HCT116 (cell line): Measurements from ENCODE around the gene NOC2L. TPM values are rescaled to one million over a fixed set of nuclear protein-coding genes. Genes with fewer than 3 reads are reported as not detected.

Experiments
- ATAC-seq: fragments of 200-7000 bp; cut with Tn5 transposase; 2 replicates; pipeline ENCODE4 v1.9.1; 2020; ENCODE audit warnings: mild to moderate bottlenecking, moderate library complexity
- BruUV-seq: library from RNA; stranded (reverse); fragments of 400-500 nt; replicated peaks from 2 replicates; lab custom pipeline; 2021; lab: Mats Ljungman, UMichigan
- CTCF ChIA-PET: fragments of 300-600 bp; sonication (Branson Sonifier 250); formaldehyde crosslinking; loops from one replicate; lab custom pipeline; 2021; ENCODE audit warnings: antibody characterized with exemption; lab: Charles Lee
- POLR2A ChIA-PET: fragments of 300-600, 350-600 bp; sonication (Branson Sonifier 250); formaldehyde crosslinking; loops from one replicate; lab custom pipeline; 2021; ENCODE audit warnings: antibody characterized with exemption; lab: Charles Lee
- RAD21 ChIA-PET, 2 experiments: fragments of 300-600 bp; sonication (Branson Sonifier 250); formaldehyde crosslinking; loops; one replicate each; lab custom pipeline; 2023; ENCODE audit warnings: low total read pairs in 2 of 2; ENCODE audit not compliant: uncharacterized antibody in 2 of 2, unreplicated experiment in 2 of 2, low non-redundant PET in 1 of 2; lab: Charles Lee
- DNase-seq: peaks from one replicate; pipeline ENCODE4 v3.0.0-alpha.2; 2010; ENCODE audit warnings: low read depth, low spot score
- H2AFZ ChIP-seq: fragments of 200-600 bp; shearing (Covaris generic), sonication (generic); 2 replicates; pipeline ENCODE4 v1.6.1; 2017; ENCODE audit warnings: low read depth, mixed run types, mixed read lengths, antibody characterized with exemption, low read length; ENCODE audit not compliant: poor library complexity, severe bottlenecking
- H3K27ac ChIP-seq: 2 replicates; pipeline ENCODE4 v1.5.1; 2012; ENCODE audit warnings: low read depth, low read length
- H3K27me3 ChIP-seq: fragments of 200-600 bp; sonication (generic); 2 replicates; pipeline ENCODE4 v1.6.1; 2016; ENCODE audit warnings: mixed run types, low read length, mixed read lengths; ENCODE audit not compliant: insufficient read depth
- H3K36me3 ChIP-seq, 2 experiments: fragments of 200-500 bp in 1 of 2; fragments of 200-600 bp in 1 of 2; sonication (Bioruptor generic) in 1 of 2; sonication (generic) in 1 of 2; 2 replicates each; pipeline versions ENCODE4 v1.5.1 to v1.6.1; 2014 to 2016; ENCODE audit warnings: low read length in 2 of 2, inconsistent platforms in 1 of 2, mixed read lengths in 1 of 2, mixed run types in 1 of 2; ENCODE audit not compliant: insufficient read depth in 2 of 2, control insufficient read depth in 1 of 2
- H3K4me1 ChIP-seq, 2 experiments: fragments of 200-600 bp in 1 of 2; sonication (generic) in 1 of 2; 2 replicates each; pipeline versions ENCODE4 v1.5.1 to v1.6.1; 2012 to 2017; ENCODE audit warnings: low read length in 2 of 2, inconsistent platforms in 1 of 2, mild to moderate bottlenecking in 1 of 2, mixed read lengths in 1 of 2, mixed run types in 1 of 2, moderate library complexity in 1 of 2; ENCODE audit not compliant: insufficient read depth in 2 of 2, control insufficient read depth in 1 of 2
- H3K4me2 ChIP-seq: fragments of 200-600 bp; sonication (generic); 2 replicates; pipeline ENCODE4 v1.6.1; 2017; ENCODE audit warnings: mixed run types, low read length, mixed read lengths
- H3K4me3 ChIP-seq, 2 experiments: fragments of 200-600 bp in 1 of 2; sonication (generic) in 1 of 2; replicated peaks in 1 of 2; 2 replicates each; pipeline ENCODE4 v1.5.1; 2011 to 2016; ENCODE audit warnings: low read length in 2 of 2, control low read depth in 1 of 2, low read depth in 1 of 2, mild to moderate bottlenecking in 1 of 2, mixed read lengths in 1 of 2, mixed run types in 1 of 2
- H3K79me2 ChIP-seq: fragments of 200-600 bp; sonication (generic); 2 replicates; pipeline ENCODE4 v1.6.1; 2017; ENCODE audit warnings: mild to moderate bottlenecking, mixed run types, low read length, moderate library complexity, mixed read lengths; ENCODE audit not compliant: insufficient read depth
- H3K9ac ChIP-seq: fragments of 200-600 bp; sonication (generic); 2 replicates; pipeline ENCODE4 v1.6.1; 2016; ENCODE audit warnings: low read length, mixed read lengths
- H3K9me2 ChIP-seq: fragments of 200-600 bp; sonication (generic), shearing (Covaris generic); 2 replicates; pipeline ENCODE4 v1.6.1; 2017; ENCODE audit warnings: mixed run types, mild to moderate bottlenecking, moderate library complexity; ENCODE audit not compliant: insufficient read depth
- H3K9me3 ChIP-seq, 2 experiments: fragments of 200-500 bp in 1 of 2; fragments of 200-600 bp in 1 of 2; sonication (Bioruptor generic) in 1 of 2; sonication (generic) in 1 of 2; 2 replicates each; pipeline ENCODE4 v1.6.1; 2014 to 2017; ENCODE audit warnings: low read length in 2 of 2, mixed read lengths in 2 of 2, inconsistent platforms in 1 of 2, low read depth in 1 of 2, mild to moderate bottlenecking in 1 of 2, mixed run types in 1 of 2, moderate library complexity in 1 of 2; ENCODE audit not compliant: control insufficient read depth in 1 of 2, insufficient read depth in 1 of 2
- H4K20me1 ChIP-seq: fragments of 200-600 bp; sonication (generic), shearing (Covaris generic); 2 replicates; pipeline ENCODE4 v1.6.1; 2017; ENCODE audit warnings: mixed run types, mild to moderate bottlenecking, moderate library complexity; ENCODE audit not compliant: insufficient read depth
- ATF3 ChIP-seq: IDR thresholded peaks from 2 replicates; pipeline ENCODE4 v1.6.1; 2012
- CBX3 ChIP-seq: IDR thresholded peaks from 2 replicates; pipeline ENCODE4 v1.6.1; 2012; ENCODE audit warnings: low read depth
- CTCF ChIP-seq, 3 experiments: fragments of 200-600 bp in 1 of 3; sonication (generic) in 1 of 3; IDR thresholded peaks in 2 of 3; conservative IDR thresholded peaks in 1 of 3; 2 replicates each; pipeline ENCODE4 v1.5.1; 2012 to 2017; ENCODE audit warnings: low read depth in 2 of 3, low read length in 2 of 3, antibody characterized with exemption in 1 of 3, borderline replicate concordance in 1 of 3, control low read depth in 1 of 3, mild to moderate bottlenecking in 1 of 3, mixed read lengths in 1 of 3, mixed run types in 1 of 3, moderate library complexity in 1 of 3; ENCODE audit not compliant: insufficient read depth in 1 of 3
- EZH2 ChIP-seq: fragments of 200-600 bp; sonication (generic); IDR thresholded peaks from 2 replicates; pipeline ENCODE4 v1.6.1; 2017; ENCODE audit warnings: antibody characterized with exemption, mixed run types
- EZH2phosphoT487 ChIP-seq: fragments of 200-600 bp; IDR thresholded peaks from 2 replicates; pipeline ENCODE4 v1.6.1; 2018; ENCODE audit warnings: antibody characterized with exemption, borderline replicate concordance
- POLR2AphosphoS5 ChIP-seq: IDR thresholded peaks from 2 replicates; pipeline ENCODE4 v1.6.1; 2011; ENCODE audit warnings: mild to moderate bottlenecking, low read depth, low read length, moderate library complexity
- RAD21 ChIP-seq: IDR thresholded peaks from 2 replicates; pipeline ENCODE4 v1.6.1; 2012; ENCODE audit warnings: low read depth, mild to moderate bottlenecking
- REST ChIP-seq: IDR thresholded peaks from 2 replicates; pipeline ENCODE4 v1.6.1; 2012; ENCODE audit warnings: low read depth
- SP1 ChIP-seq: IDR thresholded peaks from 2 replicates; pipeline ENCODE4 v1.6.1; 2012; ENCODE audit warnings: low read depth
- TCF7L2 ChIP-seq: IDR thresholded peaks from 2 replicates; pipeline ENCODE4 v1.7.0; 2011; ENCODE audit warnings: borderline replicate concordance, inconsistent platforms; ENCODE audit not compliant: insufficient read depth, insufficient read length; ENCODE audit errors: extremely low read depth
- YY1 ChIP-seq: IDR thresholded peaks from 2 replicates; pipeline ENCODE4 v1.6.1; 2011; ENCODE audit warnings: low read length, low read depth, moderate library complexity, mild to moderate bottlenecking; ENCODE audit not compliant: insufficient replicate concordance; ENCODE audit errors: extremely low read depth
- ZFX ChIP-seq: fragments of 450-650 bp; IDR thresholded peaks from 2 replicates; pipeline ENCODE4 v1.6.1; 2017
- intact Hi-C: fragments of 100-400 bp; cut with micrococcal nuclease; formaldehyde crosslinking; loops from 2 replicates; pipeline ENCODE4 v1.10.0; 2022
- total RNA-seq: library from RNA; stranded (reverse); gene quantifications from one replicate; pipeline ENCODE4 v1.2.1, GENCODE V29; 2021; ENCODE audit not compliant: unreplicated experiment

The NOC2L gene
- total RNA-seq, 1 experiment from 2014 or later = 260 TPM

- TF ChIP-seq POLR2AphosphoS5 (peak; percentile 46; the same call in 1 of the 2 replicates), YY1 (peak; percentile 68), RAD21 (no peak)
These were observed 37.8 kb downstream of the NOC2L start (continued) for GRCh38 chr1:921011-921837.

GRCh38 chr1:920521-920920 lies 38.5 kb downstream of the NOC2L start:
- Histone ChIP-seq H3K9ac (no peak overlapping the region), H4K20me1 (no peaks in the 10 kb centered on the region), H3K79me2 (no peaks in the 10 kb centered on the region), H3K27ac (peak overlapping the region; percentile 48; the same call in 1 of the 2 replicates), H3K9me3 (no peaks in the 10 kb centered on the region), H2AFZ (no peak overlapping the region), H3K4me2 (peak overlapping the region; percentile 72), H3K4me1 (peaks cover 31 to 41% of the 10 kb centered on the region in 2 experiments), H3K27me3 (peaks cover 38% of the 10 kb centered on the region; the same call in 1 of the 2 replicates)
- ATAC-seq = no peak
- TF ChIP-seq RAD21 = no peak
- TF ChIP-seq ATF3 = no peak
- no peak for TF ChIP-seq POLR2AphosphoS5
- no peak for TF ChIP-seq EZH2phosphoT487
- TF ChIP-seq ZFX = no peak
- no peak for TF ChIP-seq EZH2
- TF ChIP-seq TCF7L2 = no peak
- no peak for TF ChIP-seq CBX3
- TF ChIP-seq REST = no peak
- no peak for TF ChIP-seq SP1
- no peak for TF ChIP-seq CTCF (IDR thresholded peaks at IDR 0.05 in 2 of 3, conservative IDR thresholded peaks at IDR 0.05 in 1 of 3; ENCODE audit: borderline replicate concordance in 1 of 3, insufficient read depth in 1 of 3, low read depth in 2 of 3, low read length in 2 of 3)
- TF ChIP-seq, all 23 proteins: peak for 0
- intact Hi-C loops = no loop called here
- no peak for DNase-seq
- ChIA-PET RAD21 (no interaction called here), CTCF (no interaction called here), POLR2A (no interaction called here)
- no TSS peak for BruUV-seq
- Histone ChIP-seq H3K9me2 (no peaks in the 10 kb centered on the region), H3K4me3 (no peak overlapping the region), H3K36me3 (no peaks in the 10 kb centered on the region)
